WTC11 (cell line): ENCODE data around the gene TEC.

Experiments used
- ETV6 ChIP-seq: sonication (generic); formaldehyde crosslinking; IDR thresholded peaks from 2 replicates; pipeline ENCODE4 v1.8.1; 2022; ENCODE audit warnings: mild to moderate bottlenecking, missing genetic modification reagents
- FOXJ3 ChIP-seq: sonication (generic); formaldehyde crosslinking; IDR thresholded peaks from 2 replicates; pipeline ENCODE4 v1.9.0; 2021; ENCODE audit warnings: missing genetic modification reagents, mild to moderate bottlenecking, borderline replicate concordance
- IRF2 ChIP-seq: sonication (generic); formaldehyde crosslinking; IDR thresholded peaks from 2 replicates; pipeline ENCODE4 v1.8.0; 2022; ENCODE audit warnings: low read depth, missing genetic modification reagents, borderline replicate concordance
- JUN ChIP-seq: sonication (generic); formaldehyde crosslinking; IDR thresholded peaks from 2 replicates; pipeline ENCODE4 v1.8.0; 2023; ENCODE audit warnings: mild to moderate bottlenecking, missing genetic modification reagents
- NFYB ChIP-seq: sonication (generic); formaldehyde crosslinking; conservative IDR thresholded peaks from 2 replicates; pipeline ENCODE4 v1.8.0; 2022; ENCODE audit warnings: low read depth, missing genetic modification reagents
- NR3C1 ChIP-seq: sonication (generic); formaldehyde crosslinking; conservative IDR thresholded peaks from 2 replicates; pipeline ENCODE4 v1.8.1; 2023; ENCODE audit warnings: low read depth, mild to moderate bottlenecking, missing genetic modification reagents
- TCF7 ChIP-seq: sonication (generic); formaldehyde crosslinking; IDR thresholded peaks from 2 replicates; pipeline ENCODE4 v1.8.0; 2022; ENCODE audit warnings: mild to moderate bottlenecking, low read depth, missing genetic modification reagents, moderate library complexity
- TP53 ChIP-seq: sonication (generic); formaldehyde crosslinking; IDR thresholded peaks from 2 replicates; pipeline ENCODE4 v1.8.1; 2023; ENCODE audit warnings: mild to moderate bottlenecking, missing genetic modification reagents
- TF ChIP-seq, protein P1 (sequence below): sonication (generic); formaldehyde crosslinking; conservative IDR thresholded peaks from 2 replicates; pipeline ENCODE4 v1.8.1; 2022; ENCODE audit warnings: mild to moderate bottlenecking, missing genetic modification reagents
- TF ChIP-seq, protein P2 (sequence below): fragments of 250-450 bp; sonication (Bioruptor Pico); IDR thresholded peaks from 2 replicates; pipeline ENCODE4 v1.8.0; 2021; ENCODE audit warnings: mild to moderate bottlenecking
- TF ChIP-seq, protein P3 (sequence below): sonication (generic); formaldehyde crosslinking; IDR thresholded peaks from 2 replicates; pipeline ENCODE4 v1.8.1; 2022; ENCODE audit warnings: low read depth, mild to moderate bottlenecking, moderate library complexity, missing genetic modification reagents, borderline replicate concordance
- TF ChIP-seq, protein P4 (sequence below): fragments of 200-600 bp; IDR thresholded peaks from 2 replicates; pipeline ENCODE4 v1.8.0; 2022; ENCODE audit warnings: antibody characterized with exemption

DNA sequence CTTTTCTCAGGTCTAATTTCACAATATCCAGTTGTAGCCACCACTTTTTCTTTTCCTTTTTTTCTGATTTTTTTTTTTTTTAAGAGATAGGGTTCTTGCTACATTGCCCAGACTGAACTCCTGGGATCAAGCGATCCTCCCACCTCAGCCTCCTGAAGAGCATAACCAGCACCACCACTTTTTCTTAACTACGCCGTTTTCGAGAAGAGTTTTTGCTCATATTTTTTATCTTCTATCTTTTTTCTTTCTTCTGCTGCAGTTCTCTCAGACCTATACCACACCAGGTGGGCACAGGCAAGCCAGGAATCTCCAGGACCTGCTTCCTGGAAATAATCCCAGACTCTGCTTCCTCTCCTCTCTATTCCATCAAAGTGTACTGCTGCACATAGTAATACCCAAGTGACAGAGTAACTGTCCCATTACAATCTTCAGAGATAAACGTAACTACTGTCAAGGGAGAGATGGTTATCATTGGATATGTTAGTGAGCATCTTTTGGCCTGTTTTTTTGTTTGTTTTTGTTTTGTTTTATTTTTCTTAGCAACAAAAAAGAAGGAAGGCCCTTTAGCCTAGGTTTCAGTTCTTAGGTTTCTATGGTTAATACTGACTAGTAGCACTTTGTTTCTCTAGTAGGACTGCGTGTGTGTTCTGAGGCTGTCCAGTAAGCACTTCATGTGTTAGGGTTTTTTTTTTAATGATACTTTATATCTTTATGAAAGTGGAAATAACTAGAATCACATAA lies 76.4 kb downstream of the TEC start:
- TF ChIP-seq, protein P1, sequence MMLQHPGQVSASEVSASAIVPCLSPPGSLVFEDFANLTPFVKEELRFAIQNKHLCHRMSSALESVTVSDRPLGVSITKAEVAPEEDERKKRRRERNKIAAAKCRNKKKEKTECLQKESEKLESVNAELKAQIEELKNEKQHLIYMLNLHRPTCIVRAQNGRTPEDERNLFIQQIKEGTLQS (CRISPR knock-in tag) = no peak
- no peak for TF ChIP-seq IRF2 (CRISPR knock-in tag)
- no peak for TF ChIP-seq TCF7 (CRISPR knock-in tag)
- TF ChIP-seq, protein P2, sequence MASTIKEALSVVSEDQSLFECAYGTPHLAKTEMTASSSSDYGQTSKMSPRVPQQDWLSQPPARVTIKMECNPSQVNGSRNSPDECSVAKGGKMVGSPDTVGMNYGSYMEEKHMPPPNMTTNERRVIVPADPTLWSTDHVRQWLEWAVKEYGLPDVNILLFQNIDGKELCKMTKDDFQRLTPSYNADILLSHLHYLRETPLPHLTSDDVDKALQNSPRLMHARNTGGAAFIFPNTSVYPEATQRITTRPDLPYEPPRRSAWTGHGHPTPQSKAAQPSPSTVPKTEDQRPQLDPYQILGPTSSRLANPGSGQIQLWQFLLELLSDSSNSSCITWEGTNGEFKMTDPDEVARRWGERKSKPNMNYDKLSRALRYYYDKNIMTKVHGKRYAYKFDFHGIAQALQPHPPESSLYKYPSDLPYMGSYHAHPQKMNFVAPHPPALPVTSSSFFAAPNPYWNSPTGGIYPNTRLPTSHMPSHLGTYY (CRISPR knock-in tag) = no peak
- no peak for TF ChIP-seq TP53 (CRISPR knock-in tag)
- TF ChIP-seq, protein P3, sequence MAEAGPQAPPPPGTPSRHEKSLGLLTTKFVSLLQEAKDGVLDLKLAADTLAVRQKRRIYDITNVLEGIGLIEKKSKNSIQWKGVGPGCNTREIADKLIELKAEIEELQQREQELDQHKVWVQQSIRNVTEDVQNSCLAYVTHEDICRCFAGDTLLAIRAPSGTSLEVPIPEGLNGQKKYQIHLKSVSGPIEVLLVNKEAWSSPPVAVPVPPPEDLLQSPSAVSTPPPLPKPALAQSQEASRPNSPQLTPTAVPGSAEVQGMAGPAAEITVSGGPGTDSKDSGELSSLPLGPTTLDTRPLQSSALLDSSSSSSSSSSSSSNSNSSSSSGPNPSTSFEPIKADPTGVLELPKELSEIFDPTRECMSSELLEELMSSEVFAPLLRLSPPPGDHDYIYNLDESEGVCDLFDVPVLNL = no peak
- TF ChIP-seq, protein P4, sequence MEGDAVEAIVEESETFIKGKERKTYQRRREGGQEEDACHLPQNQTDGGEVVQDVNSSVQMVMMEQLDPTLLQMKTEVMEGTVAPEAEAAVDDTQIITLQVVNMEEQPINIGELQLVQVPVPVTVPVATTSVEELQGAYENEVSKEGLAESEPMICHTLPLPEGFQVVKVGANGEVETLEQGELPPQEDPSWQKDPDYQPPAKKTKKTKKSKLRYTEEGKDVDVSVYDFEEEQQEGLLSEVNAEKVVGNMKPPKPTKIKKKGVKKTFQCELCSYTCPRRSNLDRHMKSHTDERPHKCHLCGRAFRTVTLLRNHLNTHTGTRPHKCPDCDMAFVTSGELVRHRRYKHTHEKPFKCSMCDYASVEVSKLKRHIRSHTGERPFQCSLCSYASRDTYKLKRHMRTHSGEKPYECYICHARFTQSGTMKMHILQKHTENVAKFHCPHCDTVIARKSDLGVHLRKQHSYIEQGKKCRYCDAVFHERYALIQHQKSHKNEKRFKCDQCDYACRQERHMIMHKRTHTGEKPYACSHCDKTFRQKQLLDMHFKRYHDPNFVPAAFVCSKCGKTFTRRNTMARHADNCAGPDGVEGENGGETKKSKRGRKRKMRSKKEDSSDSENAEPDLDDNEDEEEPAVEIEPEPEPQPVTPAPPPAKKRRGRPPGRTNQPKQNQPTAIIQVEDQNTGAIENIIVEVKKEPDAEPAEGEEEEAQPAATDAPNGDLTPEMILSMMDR = no peak
- no peak for TF ChIP-seq NR3C1 (CRISPR knock-in tag)
- no peak for TF ChIP-seq NFYB (CRISPR knock-in tag)
- no peak for TF ChIP-seq JUN (CRISPR knock-in tag)
- TF ChIP-seq ETV6 (CRISPR knock-in tag) = no peak
- TF ChIP-seq FOXJ3 (CRISPR knock-in tag) = no peak
